SHP77 (cell line): ENCODE measurements around the gene PTGS1.
A peak's percentile ranks its signal among the peaks of the same experiment; 100 is the strongest.
"Not testable (repeated sequence)": the region's sequence is repeated elsewhere in the genome, so short reads cannot be mapped to it uniquely, and the experiment has no call there.

Experiments used
- DNase-seq, 2 experiments: peaks; one replicate each; lab custom pipeline; 2025; lab: John Stamatoyannopoulos, UW

Gene PTGS1

DNA sequence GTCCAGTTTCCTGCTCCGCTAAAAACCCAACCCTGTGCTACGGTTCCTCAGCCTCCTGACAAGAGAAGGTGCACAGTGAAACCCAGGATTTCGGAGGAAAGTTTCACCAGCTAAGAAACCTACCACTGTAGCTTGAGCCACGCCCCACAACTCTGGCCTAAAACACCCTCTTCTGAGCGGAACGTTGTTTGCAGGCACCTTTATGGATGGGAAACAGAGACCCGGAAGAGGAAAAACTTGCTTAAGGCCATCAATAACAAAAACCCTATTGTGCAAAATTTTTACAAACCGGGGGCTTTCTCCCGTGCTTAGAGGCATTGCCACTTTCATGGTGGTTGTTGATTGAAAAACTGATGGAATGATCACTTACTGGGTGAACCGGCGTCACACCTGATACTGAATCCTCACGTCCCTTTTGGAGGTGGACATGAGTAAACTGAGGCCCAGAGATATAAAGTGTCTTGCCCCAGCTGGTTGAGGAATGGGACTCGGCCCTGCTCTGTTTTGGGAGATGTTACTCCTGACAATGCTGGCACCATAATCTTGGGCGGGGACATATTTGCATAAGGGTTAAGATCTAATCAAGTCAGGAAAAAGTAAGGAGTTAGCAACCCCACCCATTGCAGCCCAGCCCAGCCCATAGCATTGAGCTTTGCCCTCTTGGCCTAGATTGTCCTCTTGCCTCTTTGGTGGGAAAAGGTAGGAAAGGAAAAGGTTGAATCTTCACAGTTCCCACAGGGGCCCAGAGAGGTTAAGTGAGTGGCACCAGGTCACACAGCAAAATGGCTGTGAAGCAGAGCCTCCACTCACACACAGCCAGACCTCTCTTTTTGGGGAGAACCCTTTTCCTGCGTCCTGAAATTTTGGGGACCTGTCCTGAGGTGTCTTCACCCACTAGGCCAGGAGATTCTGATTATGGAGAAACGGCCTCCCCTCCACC is 23.2 kb upstream of the PTGS1 start:
- DNase-seq: no peak

DNA sequence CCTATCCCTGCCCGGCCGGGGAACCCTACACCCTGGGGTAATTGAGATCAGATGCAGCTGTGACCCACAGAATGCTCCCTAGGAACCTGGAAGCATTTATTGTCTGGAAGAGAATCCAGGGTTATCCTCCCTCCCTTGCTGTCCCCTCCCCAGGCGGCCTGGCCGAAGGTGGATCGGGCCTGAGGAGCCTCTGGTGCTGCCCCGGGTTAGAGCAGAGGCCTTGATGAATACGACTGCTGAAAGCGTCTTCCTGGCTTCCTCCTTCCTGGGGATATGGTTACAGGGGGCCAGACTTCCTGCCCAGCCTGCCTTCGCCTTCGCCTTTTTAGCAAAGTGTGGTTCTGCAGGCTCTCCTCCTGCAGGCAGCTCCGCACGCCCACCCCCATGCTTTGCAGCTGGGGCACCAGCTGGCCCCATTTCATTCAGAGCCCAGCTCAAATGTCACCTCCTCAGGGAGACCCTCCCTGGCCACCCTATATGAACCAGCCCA is 22.5 kb upstream of the PTGS1 start:
- no peak for DNase-seq

DNA sequence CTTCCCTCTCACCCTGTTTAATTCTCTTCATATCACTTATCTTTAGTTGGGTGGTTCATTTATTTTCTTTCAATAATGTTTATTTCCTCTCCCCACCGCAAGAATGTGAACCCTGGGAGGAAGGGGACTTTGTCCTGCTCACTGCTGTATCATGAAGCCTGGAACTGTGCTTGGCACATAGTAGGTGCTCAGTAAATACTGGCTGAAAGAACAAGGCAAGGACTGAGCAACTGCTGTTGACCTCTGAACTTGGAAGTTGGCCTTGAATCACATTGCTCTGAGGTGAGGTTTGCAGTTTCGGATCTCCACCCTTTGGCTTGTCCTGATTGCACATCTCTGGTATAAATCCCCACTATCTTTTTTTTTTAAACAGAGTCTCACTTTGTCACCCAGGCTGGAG is 22.0 kb upstream of the PTGS1 start:
- no peak for DNase-seq

GRCh38 chr9:122349201-122349600 is 21.6 kb upstream of the PTGS1 start:
- no peak for DNase-seq

- DNase-seq: peak; percentile 20 to 41
Measured at GRCh38 chr9:122350577-122351355, 20.1 kb upstream of the PTGS1 start.

- no peak for DNase-seq
Measured at GRCh38 chr9:122354536-122355199, 16.2 kb upstream of the PTGS1 start.

GRCh38 chr9:122355336-122355875 is 15.4 kb upstream of the PTGS1 start:
- no peak for DNase-seq

- DNase-seq: no peak
Measured at GRCh38 chr9:122356627-122357026, 14.2 kb upstream of the PTGS1 start.

GRCh38 chr9:122360891-122361290 is 9.9 kb upstream of the PTGS1 start:
- no peak for DNase-seq

- not testable (repeated sequence) for DNase-seq
Measured at GRCh38 chr9:122363131-122363530, 7.7 kb upstream of the PTGS1 start.

- DNase-seq: no peak
Measured at GRCh38 chr9:122364117-122364782, 6.6 kb upstream of the PTGS1 start.

- no peak for DNase-seq
Measured at GRCh38 chr9:122364783-122365150, 6.1 kb upstream of the PTGS1 start.

GRCh38 chr9:122366074-122366660 is 4.7 kb upstream of the PTGS1 start:
- DNase-seq: no peak

DNA sequence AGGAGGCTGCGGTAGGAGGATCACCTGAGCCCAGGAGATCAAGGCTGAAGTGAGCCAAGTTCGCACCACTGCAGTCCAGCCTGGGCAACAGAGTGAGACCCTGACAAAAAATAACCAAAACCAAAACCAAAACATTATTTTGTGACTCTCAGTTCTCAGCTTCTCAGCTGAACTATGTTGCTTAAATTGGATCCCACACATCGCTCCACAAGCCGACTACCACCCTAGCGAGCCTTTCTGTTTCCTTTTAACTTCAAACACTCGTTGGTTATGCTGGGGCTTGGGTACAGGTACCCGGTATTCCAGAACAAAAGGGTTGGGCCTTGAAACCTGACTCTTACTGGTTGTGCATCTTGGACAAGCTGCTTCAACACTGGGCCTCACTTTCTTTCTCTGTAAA is 3.8 kb upstream of the PTGS1 start:
- DNase-seq: no peak

- DNase-seq: no peak
Measured at GRCh38 chr9:122367774-122368460, 2.9 kb upstream of the PTGS1 start.

DNA sequence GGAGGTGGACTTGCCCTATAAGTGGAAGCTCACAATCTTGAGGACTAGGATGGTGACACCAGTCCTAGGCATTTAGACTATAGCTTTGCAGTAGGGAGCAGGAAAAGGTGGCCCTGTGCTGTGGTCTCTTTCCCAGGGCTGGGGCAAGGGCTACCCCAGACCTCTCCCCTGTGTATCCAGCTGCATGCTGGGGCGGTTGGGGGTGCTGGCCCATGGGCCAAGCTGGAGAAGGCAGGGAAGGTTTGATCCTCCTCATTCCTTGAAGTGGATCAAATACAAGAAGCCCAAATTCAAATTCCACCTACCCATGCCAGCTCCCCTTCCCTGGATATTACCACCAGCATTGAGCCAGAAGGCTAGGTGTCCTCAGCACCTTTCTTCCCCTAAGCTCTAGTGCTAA is 2.2 kb upstream of the PTGS1 start:
- no peak for DNase-seq

GRCh38 chr9:122370303-122370702 is 521 bp upstream of the PTGS1 start:
- DNase-seq: no peak

DNA sequence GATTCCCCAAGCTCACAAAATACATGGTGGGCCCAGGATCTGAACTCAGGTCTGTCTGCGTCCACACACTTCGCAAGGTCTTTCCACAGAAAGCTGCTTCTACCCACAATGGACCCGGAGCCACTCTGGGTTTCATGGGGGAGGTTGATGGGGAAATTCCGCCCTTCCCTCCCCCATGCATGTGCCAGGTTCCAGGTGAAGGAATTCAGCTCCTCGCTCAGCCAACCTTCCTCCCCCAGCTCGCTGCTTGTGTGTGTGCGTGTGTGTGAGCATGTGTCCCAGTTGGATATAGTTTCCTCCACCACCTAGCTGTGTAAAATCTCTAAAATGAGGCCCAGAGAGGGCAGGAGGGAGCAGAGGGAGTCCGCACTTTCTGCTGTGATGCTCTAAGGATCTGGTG is 1.0 kb downstream of the PTGS1 start:
- no peak for DNase-seq

DNA sequence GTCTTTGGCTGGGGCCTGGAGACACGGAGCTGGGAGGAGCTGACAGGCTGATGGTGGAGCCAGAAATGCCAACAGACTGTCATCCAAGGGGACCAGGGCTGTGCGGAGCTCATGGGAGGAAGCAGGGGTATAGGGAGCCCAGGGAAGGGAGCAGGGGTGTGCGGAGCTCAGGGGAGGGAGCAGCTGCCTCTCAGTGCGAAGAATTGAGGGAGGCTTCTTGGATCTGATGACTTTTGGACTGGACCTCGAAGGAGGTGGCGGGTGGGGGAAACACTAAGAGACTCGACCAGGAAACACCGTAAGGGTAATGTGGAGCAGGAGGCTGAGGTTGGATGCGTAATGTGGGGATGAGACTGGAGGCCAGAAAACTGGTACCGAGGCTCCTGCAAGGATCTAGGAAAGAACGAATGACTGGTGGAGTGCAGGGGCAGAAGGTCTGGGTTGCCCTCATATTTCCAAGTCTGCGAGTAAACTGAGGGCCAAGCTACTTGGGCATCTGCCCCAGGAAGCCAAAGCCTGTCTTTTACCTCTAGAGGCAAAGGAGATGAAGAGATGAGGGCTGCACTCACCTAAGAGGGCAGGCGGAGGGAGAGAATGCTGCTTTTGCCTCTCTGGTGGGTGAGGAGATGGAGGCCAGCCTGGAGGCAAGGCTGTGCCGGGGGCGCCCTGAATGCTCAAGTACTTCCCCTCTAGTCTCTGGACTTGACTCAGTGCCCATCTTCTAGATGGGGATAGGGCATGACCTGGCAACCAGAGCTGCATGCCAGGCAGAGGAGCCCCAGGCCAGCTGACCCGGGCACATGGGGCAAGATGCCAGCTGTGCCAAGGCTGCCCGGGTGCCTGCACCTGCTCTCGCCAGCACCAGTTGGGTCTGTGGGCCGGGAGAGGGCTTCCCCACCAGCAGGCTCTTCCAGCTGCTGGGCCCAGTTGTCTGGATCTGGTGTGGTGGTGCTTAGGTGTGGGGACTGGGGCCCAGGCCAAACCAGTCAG is 2.3 kb downstream of the PTGS1 start:
- DNase-seq: no peak
